Skin epidermis (tissue), 12 donors: ENCODE results near the gene PDIK1L.

Experiments
- H3K27ac ChIP-seq, 21 experiments: fragments of 200-600 bp; sonication (generic) in 11 of 21; one replicate each; pipeline ENCODE4 v1.5.0; 2020; ENCODE audit warnings: mild to moderate bottlenecking in 3 of 21, inconsistent platforms in 2 of 21, moderate library complexity in 2 of 21
- H3K4me3 ChIP-seq, 7 experiments: fragments of 200-600 bp; sonication (generic) in 2 of 7; one replicate each; pipeline ENCODE4 v1.5.0; 2020; ENCODE audit warnings: inconsistent platforms in 2 of 7, mild to moderate bottlenecking in 2 of 7, moderate library complexity in 1 of 7

PDIK1L gene

GRCh38 chr1:26111530-26112406 is at the start of gene PDIK1L:
Gene PDIK1L (plus strand): TSS chr1:26111824. CDS start chr1:26114309, 2,485 bp downstream.
- Histone ChIP-seq H3K4me3 (peak within 1 kb of the TSS; percentile 85 to 100 (median 96)), H3K27ac (peak within 1 kb of the TSS; percentile 85 to 99 (median 96))

GRCh38 chr1:26064553-26064952 is 47.1 kb upstream of the PDIK1L start:
- H3K27ac ChIP-seq = no peak overlapping the region
- H3K4me3 ChIP-seq = no peak overlapping the region

- H3K4me3 ChIP-seq = no peak overlapping the region
- no peak overlapping the region for H3K27ac ChIP-seq
These were observed 45.5 kb upstream of the PDIK1L start for GRCh38 chr1:26066160-26066559.

- Histone ChIP-seq H3K4me3 (peak overlapping the region in 1 of 7 experiments; percentile 4), H3K27ac (peak overlapping the region in 1 of 21 experiments; percentile 27)
These were observed 44.8 kb upstream of the PDIK1L start for GRCh38 chr1:26066857-26067256.

- peak within 1 kb of the TSS in 1 of 7 experiments; percentile 4 for H3K4me3 ChIP-seq
These were observed 44.2 kb upstream of the PDIK1L start, which contains the start of gene TRIM63 for GRCh38 chr1:26067432-26067911. Gene TRIM63 (minus strand): TSS chr1:26067630. CDS start chr1:26067494, 136 bp downstream.

GRCh38 chr1:26069941-26070295 is 41.7 kb upstream of the PDIK1L start:
- H3K4me3 ChIP-seq = no peak overlapping the region
- no peak overlapping the region for H3K27ac ChIP-seq

More at GRCh38 chr1:26067432-26067911, 44.2 kb upstream of the PDIK1L start, which contains the start of gene TRIM63:
- H3K27ac ChIP-seq = peak within 1 kb of the TSS in 2 of 21 experiments; percentile 13 to 47

GRCh38 chr1:26070296-26070962 is 41.2 kb upstream of the PDIK1L start:
- H3K4me3 ChIP-seq = no peak overlapping the region
- no peak overlapping the region for H3K27ac ChIP-seq

GRCh38 chr1:26070963-26071342 is 40.7 kb upstream of the PDIK1L start:
- Histone ChIP-seq H3K27ac (no peak overlapping the region), H3K4me3 (no peak overlapping the region)

GRCh38 chr1:26072305-26072704 is 39.3 kb upstream of the PDIK1L start:
- no peak overlapping the region for H3K4me3 ChIP-seq
- H3K27ac ChIP-seq = no peak overlapping the region

GRCh38 chr1:26075421-26076144 is 36.0 kb upstream of the PDIK1L start:
- Histone ChIP-seq H3K27ac (no peak overlapping the region), H3K4me3 (no peak overlapping the region)

GRCh38 chr1:26077524-26077923 is 34.1 kb upstream of the PDIK1L start:
- Histone ChIP-seq H3K4me3 (no peak overlapping the region), H3K27ac (no peak overlapping the region)

- H3K27ac ChIP-seq = no peak overlapping the region
- H3K4me3 ChIP-seq = no peak overlapping the region
These were observed 33.1 kb upstream of the PDIK1L start for GRCh38 chr1:26078286-26079177.

- H3K27ac ChIP-seq = no peak overlapping the region
- H3K4me3 ChIP-seq = no peak overlapping the region
These were observed 32.5 kb upstream of the PDIK1L start for GRCh38 chr1:26079178-26079563.

- no peak overlapping the region for H3K27ac ChIP-seq
- no peak overlapping the region for H3K4me3 ChIP-seq
These were observed 31.4 kb upstream of the PDIK1L start for GRCh38 chr1:26079960-26080814.

GRCh38 chr1:26081267-26082019 is 30.2 kb upstream of the PDIK1L start:
- Histone ChIP-seq H3K4me3 (no peak overlapping the region), H3K27ac (no peak overlapping the region)

GRCh38 chr1:26082020-26082350 is 29.6 kb upstream of the PDIK1L start:
- no peak overlapping the region for H3K4me3 ChIP-seq
- H3K27ac ChIP-seq = no peak overlapping the region

- H3K4me3 ChIP-seq = no peak overlapping the region
- no peak overlapping the region for H3K27ac ChIP-seq
These were observed 28.4 kb upstream of the PDIK1L start for GRCh38 chr1:26083208-26083607.

- Histone ChIP-seq H3K27ac (no peak overlapping the region), H3K4me3 (no peak overlapping the region)
These were observed 27.5 kb upstream of the PDIK1L start for GRCh38 chr1:26084091-26084561.
